ENCODE data around the gene ERAP2.

Gene ERAP2

DNA sequence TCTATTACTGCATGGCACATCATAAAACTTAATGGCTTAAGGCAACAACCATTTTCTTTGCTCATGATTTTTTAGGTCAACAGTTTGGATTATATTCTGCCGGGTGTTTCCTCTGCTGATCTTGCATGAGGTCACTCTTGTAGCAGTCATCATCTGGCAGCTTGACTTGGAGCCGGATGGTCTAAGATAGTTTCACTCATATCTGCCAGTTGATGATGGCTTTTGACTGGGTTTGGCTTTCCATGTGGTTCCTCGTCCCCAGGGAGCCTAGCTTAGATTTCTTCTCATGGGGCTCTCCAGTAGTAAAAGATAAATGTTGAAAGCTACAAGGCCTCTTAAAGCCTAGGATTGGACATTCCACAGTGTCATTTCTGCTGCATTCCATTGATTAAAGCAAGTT lies 87.0 kb downstream of the ERAP2 start:
- no peak for DNase-seq (ENCODE audit: low read depth)

DNA sequence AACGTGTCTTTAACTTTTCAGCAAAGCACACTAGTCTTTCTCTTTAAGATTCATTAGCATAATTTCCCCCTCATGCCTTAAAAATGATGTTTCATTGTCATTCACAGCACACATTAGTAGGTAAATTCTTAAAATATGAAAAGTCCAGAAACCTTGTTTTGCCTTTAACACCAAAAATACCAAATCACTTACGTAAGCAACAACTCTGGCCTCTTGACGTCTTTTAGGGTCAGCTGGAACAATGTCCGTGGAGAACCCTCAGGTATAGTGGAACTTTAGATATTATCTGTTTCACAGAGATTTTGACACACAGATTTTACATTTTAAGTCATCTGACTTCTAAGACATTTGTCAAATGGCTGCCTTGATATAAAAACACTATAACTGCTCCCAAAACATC lies 90.5 kb downstream of the ERAP2 start:
- no peak for DNase-seq (ENCODE audit: low read depth)

DNA sequence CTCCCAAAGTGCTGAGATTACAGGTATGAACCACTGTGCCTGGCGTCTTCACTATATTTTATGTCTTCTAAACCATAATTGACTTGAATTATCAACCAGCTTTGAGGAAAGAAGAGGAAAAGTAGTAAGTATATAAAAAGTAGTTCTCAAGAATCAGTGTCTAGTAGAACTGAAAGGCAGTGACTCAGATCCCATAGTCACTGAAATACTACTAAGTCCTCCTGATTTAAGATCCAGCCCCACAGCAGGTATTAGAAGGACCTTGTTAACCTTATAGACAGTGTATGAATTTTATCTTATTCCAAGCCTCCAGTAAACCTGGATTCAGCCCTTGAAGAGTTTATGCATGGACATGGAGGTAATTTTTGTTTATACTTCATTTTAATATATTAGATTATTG lies 91.1 kb downstream of the ERAP2 start:
- DNase-seq (ENCODE audit: low read depth): no peak

DNA sequence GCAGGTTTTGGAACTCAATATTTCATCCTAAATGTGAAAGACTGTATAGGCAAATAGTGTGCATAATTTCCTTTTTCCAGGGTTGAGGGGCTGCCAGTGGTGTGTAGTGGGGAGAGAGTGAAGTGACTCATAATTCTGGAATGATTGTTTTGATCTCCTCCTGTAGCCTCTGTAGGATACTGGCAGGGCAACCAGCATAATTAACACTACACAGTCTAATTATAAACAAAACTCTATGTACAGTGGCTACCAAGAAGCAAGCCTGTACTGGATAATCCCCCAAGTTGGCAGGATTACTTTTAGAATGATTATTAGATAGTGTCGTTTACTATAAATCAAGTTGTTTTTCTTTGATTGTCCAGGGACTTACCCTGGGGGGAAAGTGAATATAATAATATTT lies 91.8 kb downstream of the ERAP2 start:
- DNase-seq (ENCODE audit: low read depth): no peak

DNA sequence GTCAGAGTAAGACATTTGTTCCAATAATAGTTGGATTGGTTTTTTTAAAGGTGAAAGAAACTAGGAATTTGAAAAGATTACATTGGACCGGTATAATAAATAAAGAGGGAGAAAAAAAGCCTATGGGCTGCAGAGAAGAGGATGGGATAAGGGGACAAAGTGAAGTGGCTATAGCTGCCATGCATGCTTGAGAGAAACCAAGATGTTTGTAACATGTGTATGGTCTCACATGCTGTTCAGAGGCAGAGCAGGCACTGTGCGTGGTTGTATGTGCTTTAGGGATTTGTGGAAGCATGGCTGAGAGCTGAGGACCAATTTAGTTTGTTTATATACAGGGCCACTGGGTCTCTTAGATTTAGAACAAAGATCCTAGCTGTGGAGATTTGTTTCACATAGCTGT lies 92.3 kb downstream of the ERAP2 start:
- no peak for DNase-seq (ENCODE audit: low read depth)

Data from T follicular helper cell (primary cell).